ENCODE data around the gene AMBP.
"Not testable (repeated sequence)": the region's sequence is repeated elsewhere in the genome, so short reads cannot be mapped to it uniquely, and the experiment has no call there.

The AMBP gene

DNA sequence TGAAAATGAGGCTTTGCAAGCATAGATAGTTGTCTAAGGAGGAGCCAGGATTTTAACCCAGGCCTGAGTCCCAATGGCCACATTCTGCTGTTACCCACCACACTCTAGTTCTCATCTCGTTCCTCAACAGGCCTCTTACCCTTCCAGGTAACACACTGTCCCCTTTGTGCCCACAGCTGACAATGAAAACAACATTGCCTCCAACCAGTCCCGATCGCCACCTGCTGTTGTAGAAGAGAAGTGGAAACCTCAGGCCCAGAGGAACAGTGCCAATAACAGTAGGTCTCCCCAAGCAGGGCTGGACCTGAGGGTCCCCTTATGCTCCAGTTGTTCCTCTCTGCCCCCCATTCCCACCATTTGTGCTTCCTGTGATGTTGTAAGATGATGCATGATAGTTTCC, 30.4 kb downstream of the AMBP start:
- TF ChIP-seq, protein P1, sequence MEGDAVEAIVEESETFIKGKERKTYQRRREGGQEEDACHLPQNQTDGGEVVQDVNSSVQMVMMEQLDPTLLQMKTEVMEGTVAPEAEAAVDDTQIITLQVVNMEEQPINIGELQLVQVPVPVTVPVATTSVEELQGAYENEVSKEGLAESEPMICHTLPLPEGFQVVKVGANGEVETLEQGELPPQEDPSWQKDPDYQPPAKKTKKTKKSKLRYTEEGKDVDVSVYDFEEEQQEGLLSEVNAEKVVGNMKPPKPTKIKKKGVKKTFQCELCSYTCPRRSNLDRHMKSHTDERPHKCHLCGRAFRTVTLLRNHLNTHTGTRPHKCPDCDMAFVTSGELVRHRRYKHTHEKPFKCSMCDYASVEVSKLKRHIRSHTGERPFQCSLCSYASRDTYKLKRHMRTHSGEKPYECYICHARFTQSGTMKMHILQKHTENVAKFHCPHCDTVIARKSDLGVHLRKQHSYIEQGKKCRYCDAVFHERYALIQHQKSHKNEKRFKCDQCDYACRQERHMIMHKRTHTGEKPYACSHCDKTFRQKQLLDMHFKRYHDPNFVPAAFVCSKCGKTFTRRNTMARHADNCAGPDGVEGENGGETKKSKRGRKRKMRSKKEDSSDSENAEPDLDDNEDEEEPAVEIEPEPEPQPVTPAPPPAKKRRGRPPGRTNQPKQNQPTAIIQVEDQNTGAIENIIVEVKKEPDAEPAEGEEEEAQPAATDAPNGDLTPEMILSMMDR (conservative IDR thresholded peaks at IDR 0.05; ENCODE audit: low read depth), result no peak
- CTCF ChIA-PET, result interaction anchor here (0.6 kb wide), 1 partner anchor 255 kb away, joined by 4 read pairs; no protein-coding TSS in a partner anchor
- DNase-seq (ENCODE audit: low spot score), result no peak
- POLR2A ChIA-PET (ENCODE audit: low non-redundant PET), result no interaction called here
- no peak overlapping the region for H3K27ac ChIP-seq

DNA sequence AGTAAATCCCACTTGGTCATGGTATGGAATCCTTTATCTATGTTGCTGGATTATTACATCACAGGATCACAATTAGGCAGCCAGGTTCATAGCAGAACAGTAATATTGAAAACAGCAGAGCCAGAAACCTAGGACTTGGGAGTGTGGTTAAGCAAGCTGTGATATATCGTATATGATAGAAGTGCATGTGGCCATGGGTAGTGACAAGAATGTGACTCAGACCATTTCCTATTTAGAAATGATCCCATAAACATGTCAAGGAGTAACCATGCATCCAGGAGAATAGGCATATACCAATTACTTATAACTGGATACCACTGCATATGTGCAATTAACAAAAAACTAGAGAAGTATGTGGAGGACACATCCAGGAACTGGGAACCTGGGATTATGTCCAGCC, 31.2 kb downstream of the AMBP start:
- ChIA-PET CTCF (interaction anchor here (0.6 kb wide), 1 partner anchor 255 kb away, joined by 4 read pairs; no protein-coding TSS in a partner anchor), POLR2A (ENCODE audit: low non-redundant PET) (interaction anchor here (0.6 kb wide), 1 partner anchor 11 kb away, joined by 7 read pairs; no protein-coding TSS in a partner anchor)
- no peak overlapping the region for H3K27ac ChIP-seq
- TF ChIP-seq, protein P1 (conservative IDR thresholded peaks at IDR 0.05; ENCODE audit: low read depth), result no peak
- no peak for DNase-seq (ENCODE audit: low spot score)

DNA sequence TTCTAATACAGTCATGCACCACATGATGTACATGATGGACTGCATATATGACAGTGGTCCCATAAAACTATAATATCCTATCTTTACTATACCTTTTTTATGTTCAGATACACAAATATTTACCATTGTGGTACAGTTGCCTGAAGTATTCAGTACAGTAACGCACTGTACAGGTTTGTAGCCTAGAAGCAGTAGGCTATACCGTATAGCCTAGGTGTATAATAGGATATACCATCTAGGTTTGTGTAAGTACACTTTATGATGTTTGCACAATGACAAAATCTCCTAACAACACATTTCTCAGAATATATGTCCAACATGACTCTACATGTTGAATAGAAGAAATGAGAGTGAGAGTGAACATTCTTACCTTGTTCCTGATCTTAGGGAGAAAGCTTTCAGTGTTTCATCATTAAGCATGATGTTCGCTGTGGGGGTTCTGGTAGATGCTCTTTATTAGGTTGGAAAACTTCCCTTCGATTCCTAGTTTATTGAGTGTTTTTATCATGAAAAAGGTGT, 31.8 kb downstream of the AMBP start:
- TF ChIP-seq, protein P1 (conservative IDR thresholded peaks at IDR 0.05; ENCODE audit: low read depth), result no peak
- CTCF ChIA-PET, result no interaction called here
- POLR2A ChIA-PET (ENCODE audit: low non-redundant PET), result no interaction called here
- DNase-seq (ENCODE audit: low spot score), result no peak
- no peak overlapping the region for H3K27ac ChIP-seq

DNA sequence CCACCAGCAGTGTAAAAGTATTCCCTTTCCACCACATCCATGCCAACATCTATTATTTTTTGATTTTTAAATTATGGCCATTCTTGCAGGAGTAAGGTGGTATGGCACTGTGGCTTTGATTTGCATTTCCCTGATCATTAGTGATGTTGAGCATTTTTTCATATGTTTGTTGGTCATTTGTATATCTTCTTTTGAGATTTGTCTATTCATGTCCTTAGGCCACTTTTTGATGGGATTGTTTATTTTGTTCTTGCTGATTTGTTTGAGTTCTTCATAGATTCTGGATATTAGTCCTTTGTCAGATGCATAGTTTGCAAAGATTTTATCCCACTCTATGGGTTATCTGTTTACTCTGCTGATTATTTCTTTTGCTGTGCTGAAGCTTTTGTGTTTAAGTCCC, 34.4 kb downstream of the AMBP start:
- H3K27ac ChIP-seq; POLR2A ChIA-PET (ENCODE audit: low non-redundant PET): not testable (repeated sequence)
- CTCF ChIA-PET, result interaction anchor here (0.9 kb wide), 1 partner anchor 19 kb away, joined by 3 read pairs; no protein-coding TSS in a partner anchor

DNA sequence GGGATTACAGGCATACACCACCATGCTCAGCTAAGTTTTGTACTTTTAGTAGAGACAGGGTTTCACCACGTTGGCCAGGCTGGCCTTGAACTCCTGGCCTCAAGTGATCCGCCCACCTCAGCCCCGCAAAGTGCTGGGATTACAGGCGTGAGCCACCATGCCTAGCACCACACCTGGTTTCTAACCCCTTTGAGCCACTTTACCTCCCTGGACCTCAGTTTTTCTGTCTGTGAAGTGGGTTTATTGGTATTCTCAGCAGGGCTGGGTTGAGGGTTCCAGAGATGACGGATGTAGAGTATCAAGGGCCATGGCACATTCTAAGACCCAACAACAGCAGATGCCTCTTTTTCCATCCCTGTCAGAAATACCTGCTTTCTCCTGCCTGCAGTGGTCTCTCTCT, 38.6 kb downstream of the AMBP start:
- CTCF ChIA-PET, result interaction anchor here (1.0 kb wide), 1 partner anchor 14 kb away, joined by 3 read pairs; no protein-coding TSS in a partner anchor
- POLR2A ChIA-PET (ENCODE audit: low non-redundant PET), result no interaction called here
- TF ChIP-seq, protein P1 (conservative IDR thresholded peaks at IDR 0.05; ENCODE audit: low read depth), result no peak
- no peak for DNase-seq (ENCODE audit: low spot score)
- H3K27ac ChIP-seq, result no peak overlapping the region

More for the DNA sequence above, 34.4 kb downstream of the AMBP start:
- not testable (repeated sequence) for DNase-seq (ENCODE audit: low spot score)

DNA sequence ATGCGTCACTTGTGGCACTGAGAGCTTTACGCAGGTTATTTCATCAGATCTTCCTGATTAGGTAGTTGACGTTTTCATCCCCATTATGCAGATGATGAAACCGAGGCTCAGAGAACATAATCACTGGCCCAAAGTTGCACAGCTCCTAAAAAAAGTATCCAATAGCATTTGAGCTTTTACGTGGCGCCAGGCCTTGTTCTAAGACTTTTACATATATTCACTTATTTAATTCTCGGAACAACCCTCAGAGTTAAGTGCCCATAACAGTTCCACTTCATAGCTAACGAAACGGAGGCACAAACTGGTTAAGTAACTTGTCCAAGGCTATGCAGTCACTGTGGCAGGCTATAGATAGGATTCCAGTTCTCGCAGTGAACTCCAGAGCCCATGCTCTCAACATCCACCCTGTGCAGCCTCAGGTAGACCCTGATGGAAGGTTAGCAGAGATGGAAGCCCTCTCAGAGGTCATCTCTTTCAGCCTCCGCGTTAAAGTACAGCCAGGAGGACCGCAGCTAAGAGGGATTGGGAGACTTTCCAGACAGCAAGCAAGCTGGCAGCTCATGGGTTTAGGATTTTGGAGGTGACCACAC, 39.3 kb downstream of the AMBP start:
- CTCF ChIA-PET, result interaction anchor here (1.0 kb wide), 1 partner anchor 13 kb away, joined by 3 read pairs; no protein-coding TSS in a partner anchor
- no peak for DNase-seq (ENCODE audit: low spot score)
- POLR2A ChIA-PET (ENCODE audit: low non-redundant PET), result no interaction called here
- no peak overlapping the region for H3K27ac ChIP-seq
- TF ChIP-seq, protein P1 (conservative IDR thresholded peaks at IDR 0.05; ENCODE audit: low read depth), result no peak
